Keratinocyte (primary cell): ENCODE results near the gene SND1. TPM values are rescaled to one million over a fixed set of nuclear protein-coding genes. Genes with fewer than 3 reads are reported as not detected.

ENCODE experiments used
- DNase-seq: peaks from one replicate; pipeline ENCODE4 v3.0.0-alpha.2; 2011; ENCODE audit warnings: low read depth, missing footprints, low spot score
- FAIRE-seq: peaks from 2 replicates; lab custom pipeline; 2011; peaks lifted over from hg19 to GRCh38; lab: Jason Lieb, UNC
- H2AFZ ChIP-seq: 2 replicates; pipeline ENCODE4 v1.6.0; 2012; ENCODE audit warnings: low read length, control low read depth, inconsistent platforms; ENCODE audit not compliant: control insufficient read depth
- H3K27ac ChIP-seq: 2 replicates; pipeline ENCODE4 v1.5.1; 2011; ENCODE audit warnings: low read length; ENCODE audit not compliant: control insufficient read depth, insufficient read depth
- H3K27me3 ChIP-seq: 3 replicates; pipeline ENCODE4 v1.6.0; 2011; ENCODE audit warnings: low read length; ENCODE audit not compliant: control insufficient read depth, insufficient read depth; ENCODE audit errors: extremely low read depth
- H3K36me3 ChIP-seq, 2 experiments: 2 replicates in 1 of 2; 3 replicates in 1 of 2; pipeline ENCODE4 v1.5.1; 2011; ENCODE audit warnings: low read length in 2 of 2, mild to moderate bottlenecking in 1 of 2; ENCODE audit not compliant: control insufficient read depth in 2 of 2, insufficient read depth in 2 of 2; ENCODE audit errors: extremely low read depth in 1 of 2
- H3K4me1 ChIP-seq: 3 replicates; pipeline ENCODE4 v1.5.1; 2011; ENCODE audit warnings: low read length; ENCODE audit not compliant: control insufficient read depth, insufficient read depth; ENCODE audit errors: extremely low read depth
- H3K4me2 ChIP-seq: 3 replicates; pipeline ENCODE4 v1.6.0; 2011; ENCODE audit warnings: low read depth, low read length; ENCODE audit not compliant: control insufficient read depth, insufficient read depth; ENCODE audit errors: extremely low read depth
- H3K4me3 ChIP-seq, 3 experiments: fragments of 200-600 bp in 1 of 3; sonication (generic) in 1 of 3; 2 replicates in 2 of 3; 3 replicates in 1 of 3; pipeline ENCODE4 v1.5.1; 2011 to 2016; ENCODE audit warnings: low read length in 3 of 3, mild to moderate bottlenecking in 3 of 3, control low read depth in 2 of 3, inconsistent platforms in 1 of 3, low read depth in 1 of 3, mixed read lengths in 1 of 3, mixed run types in 1 of 3, moderate library complexity in 1 of 3; ENCODE audit not compliant: control insufficient read depth in 2 of 3, insufficient read depth in 2 of 3; ENCODE audit errors: extremely low read depth in 1 of 3
- H3K79me2 ChIP-seq: 2 replicates; pipeline ENCODE4 v1.6.0; 2012; ENCODE audit warnings: low read length; ENCODE audit not compliant: control insufficient read depth, insufficient read depth
- H3K9ac ChIP-seq: 3 replicates; pipeline ENCODE4 v1.6.0; 2011; ENCODE audit warnings: low read length; ENCODE audit not compliant: control insufficient read depth, insufficient read depth; ENCODE audit errors: extremely low read depth
- H3K9me1 ChIP-seq: 3 replicates; pipeline ENCODE4 v1.6.0; 2011; ENCODE audit warnings: low read length; ENCODE audit not compliant: control insufficient read depth, insufficient read depth; ENCODE audit errors: extremely low read depth
- H3K9me3 ChIP-seq: 2 replicates; pipeline ENCODE4 v1.5.1; 2012; ENCODE audit warnings: low read depth, low read length; ENCODE audit not compliant: control insufficient read depth
- H4K20me1 ChIP-seq: 3 replicates; pipeline ENCODE4 v1.6.0; 2011; ENCODE audit warnings: low read length; ENCODE audit not compliant: control insufficient read depth, insufficient read depth; ENCODE audit errors: extremely low read depth
- CTCF ChIP-seq, 3 experiments: IDR thresholded peaks in 1 of 3; conservative IDR thresholded peaks in 1 of 3; optimal IDR thresholded peaks in 1 of 3; 2 replicates in 2 of 3; 3 replicates in 1 of 3; pipeline versions ENCODE3 to v1.5.1; 2011; ENCODE audit warnings: low read length in 3 of 3, mild to moderate bottlenecking in 3 of 3, moderate library complexity in 2 of 3, control low read depth in 1 of 3, inconsistent platforms in 1 of 3; ENCODE audit not compliant: insufficient read depth in 2 of 3; ENCODE audit errors: extremely low read depth in 1 of 3
- EZH2 ChIP-seq: IDR thresholded peaks from one replicate; pipeline ENCODE4 v1.6.1; 2012; ENCODE audit warnings: inconsistent platforms, mild to moderate bottlenecking, low read length, moderate library complexity
- dilution Hi-C: fragments of 300-500 bp; cut with MboI; formaldehyde crosslinking; loops from one replicate; pipeline ENCODE4 v1.7.0; 2020; ENCODE audit warnings: low sequenced_read_pairs; ENCODE audit not compliant: extremely low pct_ligation_motif_present
- polyA plus RNA-seq, 5 experiments: library from polyadenylated mRNA; depleted of rRNA in 3 of 5; stranded (reverse) in 3 of 5; stranded (forward) in 1 of 5; unstranded in 1 of 5; fragments of >200 nt; gene quantifications; 1 replicate in 1 of 5; 2 replicates in 3 of 5; 3 replicates in 1 of 5; pipeline versions ENCODE4 v1.2.1 to v1.2.3, GENCODE V29; 2011 to 2012; ENCODE audit warnings: missing spikeins in 2 of 5, low read depth in 1 of 5, low replicate concordance in 1 of 5

Gene SND1
- polyA plus RNA-seq, 1 donor (not counting 4 experiments of a cell fraction or from before 2014, with no cell fraction given) = 140 TPM

- H3K4me1 ChIP-seq = no peaks in the 10 kb centered on the region
- no peak overlapping the region for H3K4me2 ChIP-seq
- no peak for FAIRE-seq
- H4K20me1 ChIP-seq = peaks cover 6% of the 10 kb centered on the region
- H3K9me3 ChIP-seq = no peaks in the 10 kb centered on the region
- H3K4me3 ChIP-seq = no peak overlapping the region
- H3K79me2 ChIP-seq = no peaks in the 10 kb centered on the region
- no peak overlapping the region for H3K27ac ChIP-seq
- TF ChIP-seq EZH2 (no peak), CTCF (optimal IDR thresholded peaks at IDR 0.05 in 1 of 3, IDR thresholded peaks at IDR 0.05 in 1 of 3, conservative IDR thresholded peaks at IDR 0.05 in 1 of 3; ENCODE audit: extremely low read depth in 1 of 3, insufficient read depth in 2 of 3, low read length in 3 of 3) (no peak)
- no peak overlapping the region for H3K9ac ChIP-seq
- peaks cover 13 to 21% of the 10 kb centered on the region in 2 experiments for H3K36me3 ChIP-seq
- H3K27me3 ChIP-seq = no peaks in the 10 kb centered on the region
- dilution Hi-C loops = no loop called here
- no peak for DNase-seq
- no peaks in the 10 kb centered on the region for H3K9me1 ChIP-seq
- H2AFZ ChIP-seq = no peak overlapping the region
Measured at GRCh38 chr7:128066395-128066794, 414.4 kb downstream of the SND1 start.

GRCh38 chr7:128066858-128067257 is 414.9 kb downstream of the SND1 start:
- no peak overlapping the region for H3K27ac ChIP-seq
- no peak overlapping the region for H2AFZ ChIP-seq
- dilution Hi-C loops = no loop called here
- FAIRE-seq (no peak), DNase-seq (no peak)
- TF ChIP-seq EZH2 (no peak), CTCF (optimal IDR thresholded peaks at IDR 0.05 in 1 of 3, IDR thresholded peaks at IDR 0.05 in 1 of 3, conservative IDR thresholded peaks at IDR 0.05 in 1 of 3; ENCODE audit: extremely low read depth in 1 of 3, insufficient read depth in 2 of 3, low read length in 3 of 3) (no peak)
- H3K4me3 ChIP-seq = no peak overlapping the region
- no peaks in the 10 kb centered on the region for H3K4me1 ChIP-seq
- no peak overlapping the region for H3K9ac ChIP-seq
- peaks cover 5% of the 10 kb centered on the region for H4K20me1 ChIP-seq
- H3K79me2 ChIP-seq = no peaks in the 10 kb centered on the region
- H3K27me3 ChIP-seq = no peaks in the 10 kb centered on the region
- peaks cover 14 to 21% of the 10 kb centered on the region in 2 experiments for H3K36me3 ChIP-seq
- H3K9me1 ChIP-seq = no peaks in the 10 kb centered on the region
- no peaks in the 10 kb centered on the region for H3K9me3 ChIP-seq
- no peak overlapping the region for H3K4me2 ChIP-seq
